CD4-positive, CD25-positive, alpha-beta regulatory T cell (primary cell): ENCODE data around the gene ANKRD33B. TPM values are rescaled to one million over a fixed set of nuclear protein-coding genes. Genes with fewer than 3 reads are reported as not detected.
A peak's percentile ranks its signal among the peaks of the same experiment; 100 is the strongest.
"Not testable (repeated sequence)": the region's sequence is repeated elsewhere in the genome, so short reads cannot be mapped to it uniquely, and the experiment has no call there.

Experiments
- ATAC-seq, 2 donors: fragments of 150-1000 bp; cut with Tn5 transposase; one replicate each; pipeline ENCODE4 v1.10.0; 2021; ENCODE audit warnings: low read depth in 2 of 2, moderate number of reproducible peaks in 2 of 2, moderate library complexity in 1 of 2
- DNase-seq, 3 donors: peaks; one replicate each; pipeline versions ENCODE4 v3.0.0 to v3.0.0-alpha.2; 2012 to 2022; ENCODE audit warnings: mixed read lengths in 1 of 3
- H3K27ac ChIP-seq: one replicate; pipeline ENCODE4 v1.7.0; 2013; ENCODE audit warnings: mild to moderate bottlenecking, low read length; ENCODE audit not compliant: insufficient read depth, poor library complexity, severe bottlenecking
- H3K27me3 ChIP-seq: one replicate; pipeline ENCODE4 v1.7.0; 2013; ENCODE audit warnings: low read length; ENCODE audit not compliant: control insufficient read depth, insufficient read depth
- H3K36me3 ChIP-seq: one replicate; pipeline ENCODE4 v1.7.0; 2013; ENCODE audit warnings: mild to moderate bottlenecking, low read length, moderate library complexity; ENCODE audit not compliant: control insufficient read depth, insufficient read depth
- H3K4me1 ChIP-seq: 2 replicates; pipeline ENCODE4 v1.7.0; 2013; ENCODE audit warnings: mild to moderate bottlenecking, low read length; ENCODE audit not compliant: insufficient read depth, control insufficient read depth, poor library complexity, severe bottlenecking
- H3K4me3 ChIP-seq: one replicate; pipeline ENCODE4 v1.7.0; 2013; ENCODE audit warnings: low read depth, mild to moderate bottlenecking, low read length, moderate library complexity
- H3K9me3 ChIP-seq, 2 experiments: 1 replicate in 1 of 2; 2 replicates in 1 of 2; pipeline ENCODE4 v1.7.0; 2013; ENCODE audit warnings: low read length in 2 of 2, mild to moderate bottlenecking in 1 of 2, moderate library complexity in 1 of 2; ENCODE audit not compliant: control insufficient read depth in 2 of 2
- H3K27ac Mint-ChIP-seq, 3 donors: one replicate each; pipeline ENCODE4 v1.8.0; 2020 to 2022; ENCODE audit warnings: mild to moderate bottlenecking in 3 of 3, mixed read lengths in 3 of 3, moderate library complexity in 2 of 3
- H3K27me3 Mint-ChIP-seq: one replicate; pipeline ENCODE4 v1.8.0; 2022; ENCODE audit warnings: mild to moderate bottlenecking, mixed read lengths
- H3K36me3 Mint-ChIP-seq: one replicate; pipeline ENCODE4 v1.8.0; 2020; ENCODE audit warnings: mixed read lengths
- H3K4me1 Mint-ChIP-seq, 4 donors: one replicate each; pipeline ENCODE4 v1.8.0; 2020 to 2022; ENCODE audit warnings: mixed read lengths in 4 of 4, mild to moderate bottlenecking in 1 of 4
- H3K4me3 Mint-ChIP-seq, 4 donors: one replicate each; pipeline ENCODE4 v1.8.0; 2020 to 2022; ENCODE audit warnings: mild to moderate bottlenecking in 4 of 4, mixed read lengths in 4 of 4, moderate library complexity in 3 of 4
- H3K9me3 Mint-ChIP-seq, 7 donors: one replicate each; pipeline ENCODE4 v1.8.0; 2020 to 2022; ENCODE audit warnings: mixed read lengths in 7 of 7, mild to moderate bottlenecking in 3 of 7, moderate library complexity in 2 of 7
- polyA plus RNA-seq, 4 donors: library from polyadenylated mRNA; unstranded; fragments of 300-500 nt; fragmentation: Illumina TruSeq; gene quantifications; one replicate each; pipeline ENCODE4 v1.2.3, GENCODE V29; 2021
- total RNA-seq: library from RNA; stranded (reverse); gene quantifications from one replicate; pipeline ENCODE4 v1.2.3, GENCODE V29; 2022

ANKRD33B gene
- total and polyA plus RNA-seq, 5 donors from 2014 or later, result 0.25 to 6.6 (median 0.33) TPM

GRCh38 chr5:10630126-10630525 is 66.3 kb downstream of the ANKRD33B start:
- peak overlapping the region in 1 of 3 donors; percentile 16 for H3K27ac Mint-ChIP-seq
- no peak overlapping the region for H3K27ac ChIP-seq

GRCh38 chr5:10630744-10631143 is 66.9 kb downstream of the ANKRD33B start:
- not testable (repeated sequence) for H3K27me3 ChIP-seq, H3K4me3 ChIP-seq, H3K36me3 Mint-ChIP-seq, H3K27ac ChIP-seq, H3K9me3 Mint-ChIP-seq, ATAC-seq, H3K9me3 ChIP-seq, H3K27me3 Mint-ChIP-seq, DNase-seq, H3K36me3 ChIP-seq
- Mint-ChIP-seq H3K27ac (peak overlapping the region in 2 of 3 donors; percentile 52 to 79), H3K4me1 (peaks cover 32 to 59% (median 48%) of the 10 kb centered on the region in 4 donors), H3K4me3 (peak overlapping the region in 3 of 4 donors; percentile 11 to 78 (median 76))
- peaks cover 56% of the 10 kb centered on the region for H3K4me1 ChIP-seq

More at GRCh38 chr5:10630126-10630525, 66.3 kb downstream of the ANKRD33B start:
- peaks cover 4% of the 10 kb centered on the region for H3K36me3 Mint-ChIP-seq
- H3K27me3 Mint-ChIP-seq, result no peaks in the 10 kb centered on the region
- peaks cover 50% of the 10 kb centered on the region for H3K4me1 ChIP-seq
- no peaks in the 10 kb centered on the region for H3K9me3 ChIP-seq
- H3K27me3 ChIP-seq, result no peaks in the 10 kb centered on the region
- no peak for ATAC-seq
- no peak for DNase-seq
- no peaks in the 10 kb centered on the region for H3K9me3 Mint-ChIP-seq
- no peaks in the 10 kb centered on the region for H3K36me3 ChIP-seq
- H3K4me3 Mint-ChIP-seq, result peak overlapping the region in 1 of 4 donors; percentile 68
- no peak overlapping the region for H3K4me3 ChIP-seq
- H3K4me1 Mint-ChIP-seq, result peaks cover 26 to 52% (median 45%) of the 10 kb centered on the region in 4 donors

DNA sequence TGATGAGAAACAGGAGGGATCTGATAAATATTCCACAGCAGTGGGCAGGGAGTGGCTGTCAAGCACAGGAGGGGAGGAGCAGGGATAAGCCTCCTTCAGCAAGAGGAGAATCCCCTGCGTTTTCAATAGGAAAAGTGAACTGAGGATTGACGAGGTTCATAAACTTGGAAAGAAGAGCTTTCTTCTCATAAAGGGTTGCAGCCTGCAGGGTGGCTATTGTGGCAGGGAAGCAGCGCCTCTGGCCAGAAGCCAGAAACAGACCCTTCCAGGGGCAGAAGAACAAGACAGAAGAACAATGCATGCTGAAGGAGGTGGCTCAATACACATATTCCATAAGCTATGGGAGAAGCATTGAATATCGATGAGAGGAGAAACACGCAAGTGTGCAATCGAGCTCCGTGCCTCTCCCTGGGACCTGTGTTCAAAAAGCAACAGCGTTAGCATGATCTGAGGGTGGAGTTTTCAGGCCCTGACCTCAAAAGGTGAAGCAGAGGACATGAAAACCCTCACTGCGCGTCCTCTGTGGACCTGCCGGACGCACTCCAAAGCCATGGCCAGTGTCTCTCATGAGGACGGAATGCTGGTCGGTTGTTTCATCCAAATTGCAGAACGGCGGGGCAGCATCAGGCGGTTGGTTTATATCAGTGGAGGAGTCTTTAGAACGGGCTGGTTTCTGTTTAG is 67.6 kb downstream of the ANKRD33B start:
- Histone ChIP-seq H3K9me3 (no peaks in the 10 kb centered on the region), H3K27ac (no peak overlapping the region), H3K36me3 (no peaks in the 10 kb centered on the region), H3K27me3 (no peaks in the 10 kb centered on the region), H3K4me1 (peaks cover 59% of the 10 kb centered on the region), H3K4me3 (peak overlapping the region; percentile 26)
- Mint-ChIP-seq H3K27ac (peak overlapping the region; percentile 52 to 85 (median 79)), H3K36me3 (peaks cover 4% of the 10 kb centered on the region), H3K9me3 (peaks cover 0 to under 1% (median 0%) of the 10 kb centered on the region in 7 donors), H3K27me3 (no peaks in the 10 kb centered on the region), H3K4me3 (peak overlapping the region; percentile 72 to 78 (median 74)), H3K4me1 (peaks cover 32 to 60% (median 51%) of the 10 kb centered on the region in 4 donors)
- DNase-seq (no peak), ATAC-seq (no peak)

GRCh38 chr5:10632110-10632761 is 68.4 kb downstream of the ANKRD33B start:
- peak overlapping the region in 3 of 4 donors; percentile 63 to 73 (median 72) for H3K4me3 Mint-ChIP-seq
- peaks cover 55% of the 10 kb centered on the region for H3K4me1 ChIP-seq
- no peaks in the 10 kb centered on the region for H3K9me3 ChIP-seq
- peaks cover 0 to 1% (median 0%) of the 10 kb centered on the region in 7 donors for H3K9me3 Mint-ChIP-seq
- H3K27me3 Mint-ChIP-seq, result no peaks in the 10 kb centered on the region
- H3K36me3 Mint-ChIP-seq, result peaks cover 4% of the 10 kb centered on the region
- DNase-seq (no peak), ATAC-seq (no peak)
- H3K27me3 ChIP-seq, result no peaks in the 10 kb centered on the region
- H3K27ac Mint-ChIP-seq, result peak overlapping the region; percentile 52 to 85 (median 79)
- H3K4me3 ChIP-seq, result peak overlapping the region; percentile 26
- no peak overlapping the region for H3K27ac ChIP-seq
- H3K4me1 Mint-ChIP-seq, result peaks cover 29 to 56% (median 49%) of the 10 kb centered on the region in 4 donors
- H3K36me3 ChIP-seq, result no peaks in the 10 kb centered on the region

DNA sequence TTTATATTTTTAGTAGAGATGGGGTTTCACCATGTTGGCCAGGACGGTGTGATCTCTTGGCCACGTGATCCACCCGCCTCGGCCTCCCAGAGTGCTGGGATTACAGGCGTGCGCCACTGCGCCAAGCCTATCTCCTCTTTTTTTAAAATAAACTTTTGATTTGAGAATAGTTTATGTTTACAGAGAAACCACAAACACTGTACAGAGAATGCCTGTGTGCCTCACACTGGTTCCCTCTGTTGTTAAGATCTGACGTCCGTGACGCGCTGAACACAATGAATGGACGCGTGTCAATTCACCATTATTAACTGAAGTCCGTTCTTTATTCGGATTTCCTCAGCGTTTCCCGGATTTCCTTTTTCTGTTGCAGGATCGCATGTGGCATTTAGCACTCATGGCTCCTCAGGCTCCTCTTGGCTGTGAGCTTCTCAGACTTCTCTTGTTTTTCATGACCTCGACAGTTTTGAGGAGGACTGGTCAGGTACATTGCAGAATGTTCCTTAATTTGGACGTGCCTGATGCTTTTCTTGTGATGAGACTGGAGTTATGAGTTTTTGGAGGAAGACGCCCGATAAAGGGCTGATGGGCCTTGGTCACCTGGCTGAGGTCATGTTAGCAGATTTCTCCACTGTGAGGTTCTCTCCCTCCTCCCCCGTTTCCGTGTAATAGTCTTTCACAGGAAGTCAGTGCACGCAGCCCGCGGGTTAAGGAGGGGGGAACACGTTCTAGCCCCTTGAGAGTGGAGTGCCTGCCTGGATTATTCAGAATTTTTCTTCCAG is 69.6 kb downstream of the ANKRD33B start:
- peaks cover 21 to 48% (median 41%) of the 10 kb centered on the region in 4 donors for H3K4me1 Mint-ChIP-seq
- peak; percentile 37 to 43 for ATAC-seq
- peak overlapping the region; percentile 47 to 82 (median 80) for H3K4me3 Mint-ChIP-seq

GRCh38 chr5:10634050-10634449 is 70.2 kb downstream of the ANKRD33B start:
- Histone ChIP-seq H3K4me3 (no peak overlapping the region), H3K27ac (peak overlapping the region; percentile 25), H3K36me3 (no peaks in the 10 kb centered on the region), H3K4me1 (peaks cover 46% of the 10 kb centered on the region), H3K27me3 (no peaks in the 10 kb centered on the region), H3K9me3 (no peaks in the 10 kb centered on the region)
- Mint-ChIP-seq H3K4me3 (peak overlapping the region; percentile 47 to 82 (median 80)), H3K36me3 (peaks cover 4% of the 10 kb centered on the region), H3K27ac (peak overlapping the region; percentile 94 to 99 (median 95)), H3K4me1 (peaks cover 21 to 48% (median 41%) of the 10 kb centered on the region in 4 donors), H3K9me3 (peaks cover 0 to 5% (median 0%) of the 10 kb centered on the region in 7 donors), H3K27me3 (no peaks in the 10 kb centered on the region)
- no peak for ATAC-seq
- DNase-seq, result peak in 2 of 3 donors; percentile 11 to 39

More for the DNA sequence above, 69.6 kb downstream of the ANKRD33B start:
- peak in 2 of 3 donors; percentile 47 to 76 for DNase-seq
- Mint-ChIP-seq H3K27ac (peak overlapping the region; percentile 94 to 99 (median 95)), H3K9me3 (peaks cover 0 to 2% (median 0%) of the 10 kb centered on the region in 7 donors), H3K36me3 (peaks cover 4% of the 10 kb centered on the region), H3K27me3 (no peaks in the 10 kb centered on the region)
- Histone ChIP-seq H3K9me3 (no peaks in the 10 kb centered on the region), H3K4me1 (peaks cover 46% of the 10 kb centered on the region), H3K27me3 (no peaks in the 10 kb centered on the region), H3K27ac (peak overlapping the region; percentile 25), H3K4me3 (peak overlapping the region; percentile 50), H3K36me3 (no peaks in the 10 kb centered on the region)

- H3K36me3 Mint-ChIP-seq, result peaks cover under 1% of the 10 kb centered on the region
- DNase-seq, result no peak
- H3K9me3 Mint-ChIP-seq, result peaks cover 0 to 5% (median 0%) of the 10 kb centered on the region in 7 donors
- H3K4me1 Mint-ChIP-seq, result peaks cover 21 to 48% (median 39%) of the 10 kb centered on the region in 4 donors
- Histone ChIP-seq H3K4me1 (peaks cover 46% of the 10 kb centered on the region), H3K36me3 (no peaks in the 10 kb centered on the region), H3K27ac (peak overlapping the region; percentile 25), H3K9me3 (no peaks in the 10 kb centered on the region), H3K27me3 (no peaks in the 10 kb centered on the region), H3K4me3 (peak overlapping the region; percentile 27)
- peak overlapping the region; percentile 66 to 99 (median 88) for H3K27ac Mint-ChIP-seq
- no peak for ATAC-seq
- H3K4me3 Mint-ChIP-seq, result peak overlapping the region; percentile 29 to 83 (median 64)
- no peaks in the 10 kb centered on the region for H3K27me3 Mint-ChIP-seq
These were observed 70.7 kb downstream of the ANKRD33B start for GRCh38 chr5:10634562-10634961.
